Adrenal gland (tissue), 12 donors: ENCODE measurements around the gene PALB2. TPM values are rescaled to one million over a fixed set of nuclear protein-coding genes. Genes with fewer than 3 reads are reported as not detected.
A peak's percentile ranks its signal among the peaks of the same experiment; 100 is the strongest.

ENCODE experiments used
- DNase-seq, 7 donors: peaks; one replicate each; pipeline ENCODE4 v3.0.0-alpha.2; 2019 to 2020
- H3K27ac ChIP-seq, 5 donors: fragments of 200-600 bp; sonication (generic) in 4 of 5; 1 replicate in 3 of 5; 2 replicates in 2 of 5; pipeline versions ENCODE4 v1.5.1 to v1.8.0; 2016 to 2020; ENCODE audit warnings: mild to moderate bottlenecking in 1 of 5
- H3K27me3 ChIP-seq: fragments of 200-600 bp; 2 replicates; pipeline ENCODE4 v1.8.0; 2021
- H3K36me3 ChIP-seq, 2 donors: fragments of 200-600 bp; replicated peaks in 1 of 2; 1 replicate in 1 of 2; 2 replicates in 1 of 2; pipeline versions ENCODE4 v1.5.1 to v1.8.0; 2018 to 2022
- H3K4me1 ChIP-seq, 2 donors: fragments of 200-600 bp; replicated peaks in 1 of 2; 1 replicate in 1 of 2; 2 replicates in 1 of 2; pipeline versions ENCODE4 v1.5.1 to v1.8.0; 2018 to 2021
- H3K4me3 ChIP-seq, 4 donors: fragments of 200-600 bp; sonication (generic) in 3 of 4; one replicate each; pipeline ENCODE4 v1.5.1; 2016 to 2018
- H3K9me3 ChIP-seq, 3 donors: fragments of 200-600 bp; sonication (generic) in 1 of 3; replicated peaks in 1 of 3; 1 replicate in 2 of 3; 2 replicates in 1 of 3; pipeline versions ENCODE4 v1.5.1 to v1.8.0; 2016 to 2021
- POLR2A ChIP-seq, 2 donors: fragments of 450-650 bp; IDR thresholded peaks; one replicate each; pipeline ENCODE4 v1.6.1; 2017; ENCODE audit warnings: antibody characterized with exemption in 2 of 2, mild to moderate bottlenecking in 2 of 2, moderate library complexity in 1 of 2
- WGBS, 4 donors: extraction: QIAGEN DNeasy Blood & Tissue Kit in 2 of 4; methylation state at CpG; one replicate each; pipeline versions ENCODE4 v1.1.5 to v1.1.7; 2013 to 2017; 5-methylcytosine and 5-hydroxymethylcytosine counted together
- intact Hi-C, 2 donors: fragments of 100-400 bp; cut with DNase I; formaldehyde crosslinking; loops; one replicate each; pipeline versions ENCODE4 v1.14.1 to v1.15.0; 2022 to 2023
- polyA plus RNA-seq, 3 donors: library from polyadenylated mRNA; stranded (reverse); fragments of 200-250 nt in 2 of 3; fragments of 350-450 nt in 1 of 3; fragmentation: Illumina TruSeq in 1 of 3; extraction: RNeasy Lipid Tissue Mini Kit (QIAGEN cat#74804) in 1 of 3; gene quantifications; one replicate each; pipeline ENCODE4 v1.2.3, GENCODE V29; 2013 to 2014
- total RNA-seq, 9 donors: library from RNA; depleted of rRNA in 4 of 9; stranded (reverse); fragments of >200 nt in 4 of 9; fragments of 120-200 nt in 1 of 9; fragmentation: NEBNext Ultra II Directional in 1 of 9; extraction: Animal tissue kit (Norgen Biotek cat#: 25700) in 1 of 9; gene quantifications; one replicate each; pipeline versions ENCODE4 v1.1.0 to v1.2.4, GENCODE V29; 2013 to 2023
- TF ChIP-seq, protein P1 (sequence below), 6 experiments: fragments of 450-650 bp in 4 of 6; fragments of 200-600 bp in 2 of 6; sonication (generic) in 1 of 6; IDR thresholded peaks; 1 replicate in 5 of 6; 2 replicates in 1 of 6; pipeline versions ENCODE4 v1.5.1 to v1.8.0; 2016 to 2021; ENCODE audit warnings: antibody characterized with exemption in 6 of 6, mild to moderate bottlenecking in 2 of 6, moderate library complexity in 1 of 6
- donor health status: healthy with polysubstance abuse.
- donor health status: Bipolar disorder and iron deficiency.
- donor health status: DM: yes; HTN: yes; CAD: no.
- donor health status: DM: no; HTN: no; CAD: no.
- donor health status: DM: no; HTN: no; CAD: no.
- donor health status: DM: yes; HTN: yes; CAD: no.

Gene PALB2
- total and polyA plus RNA-seq, 12 donors: 2.8 to 16.4 (median 10.4) TPM

DNA sequence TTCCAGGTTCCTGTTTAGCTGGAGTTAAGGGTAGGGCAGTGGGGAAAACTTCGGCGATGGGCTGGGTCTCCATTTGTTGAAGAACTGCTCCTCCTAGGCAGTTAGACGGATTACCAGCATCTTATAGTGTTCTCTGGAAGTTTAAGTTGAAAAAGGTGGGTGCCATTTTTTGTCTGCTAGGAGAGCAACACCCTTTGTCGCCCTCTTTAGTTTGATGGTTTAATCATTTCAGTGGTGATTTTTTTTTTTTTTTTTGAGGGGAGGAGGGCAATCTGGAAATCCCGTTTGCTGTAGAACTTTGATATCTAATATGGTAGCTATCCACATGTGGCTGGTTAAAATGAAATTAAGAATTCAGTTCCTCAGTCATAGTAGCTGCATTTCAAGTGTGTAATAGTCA lies 79.5 kb downstream of the PALB2 start:
- Histone ChIP-seq H3K27ac (no peak overlapping the region), H3K9me3 (no peaks in the 10 kb centered on the region), H3K27me3 (no peaks in the 10 kb centered on the region), H3K4me1 (peaks cover 9 to 20% of the 10 kb centered on the region in 2 donors), H3K36me3 (peaks cover 0 to 73% of the 10 kb centered on the region in 2 donors), H3K4me3 (no peak overlapping the region)
- DNase-seq: no peak
- no peak for TF ChIP-seq POLR2A (IDR thresholded peaks at IDR 0.05)
- TF ChIP-seq, protein P1, sequence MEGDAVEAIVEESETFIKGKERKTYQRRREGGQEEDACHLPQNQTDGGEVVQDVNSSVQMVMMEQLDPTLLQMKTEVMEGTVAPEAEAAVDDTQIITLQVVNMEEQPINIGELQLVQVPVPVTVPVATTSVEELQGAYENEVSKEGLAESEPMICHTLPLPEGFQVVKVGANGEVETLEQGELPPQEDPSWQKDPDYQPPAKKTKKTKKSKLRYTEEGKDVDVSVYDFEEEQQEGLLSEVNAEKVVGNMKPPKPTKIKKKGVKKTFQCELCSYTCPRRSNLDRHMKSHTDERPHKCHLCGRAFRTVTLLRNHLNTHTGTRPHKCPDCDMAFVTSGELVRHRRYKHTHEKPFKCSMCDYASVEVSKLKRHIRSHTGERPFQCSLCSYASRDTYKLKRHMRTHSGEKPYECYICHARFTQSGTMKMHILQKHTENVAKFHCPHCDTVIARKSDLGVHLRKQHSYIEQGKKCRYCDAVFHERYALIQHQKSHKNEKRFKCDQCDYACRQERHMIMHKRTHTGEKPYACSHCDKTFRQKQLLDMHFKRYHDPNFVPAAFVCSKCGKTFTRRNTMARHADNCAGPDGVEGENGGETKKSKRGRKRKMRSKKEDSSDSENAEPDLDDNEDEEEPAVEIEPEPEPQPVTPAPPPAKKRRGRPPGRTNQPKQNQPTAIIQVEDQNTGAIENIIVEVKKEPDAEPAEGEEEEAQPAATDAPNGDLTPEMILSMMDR (IDR thresholded peaks at IDR 0.05): no peak
- WGBS, 4 donors: 76 to 89% (median 78%) methylated on average over 5 of the region's 5 CpGs
- intact Hi-C loops: no loop called here

DNA sequence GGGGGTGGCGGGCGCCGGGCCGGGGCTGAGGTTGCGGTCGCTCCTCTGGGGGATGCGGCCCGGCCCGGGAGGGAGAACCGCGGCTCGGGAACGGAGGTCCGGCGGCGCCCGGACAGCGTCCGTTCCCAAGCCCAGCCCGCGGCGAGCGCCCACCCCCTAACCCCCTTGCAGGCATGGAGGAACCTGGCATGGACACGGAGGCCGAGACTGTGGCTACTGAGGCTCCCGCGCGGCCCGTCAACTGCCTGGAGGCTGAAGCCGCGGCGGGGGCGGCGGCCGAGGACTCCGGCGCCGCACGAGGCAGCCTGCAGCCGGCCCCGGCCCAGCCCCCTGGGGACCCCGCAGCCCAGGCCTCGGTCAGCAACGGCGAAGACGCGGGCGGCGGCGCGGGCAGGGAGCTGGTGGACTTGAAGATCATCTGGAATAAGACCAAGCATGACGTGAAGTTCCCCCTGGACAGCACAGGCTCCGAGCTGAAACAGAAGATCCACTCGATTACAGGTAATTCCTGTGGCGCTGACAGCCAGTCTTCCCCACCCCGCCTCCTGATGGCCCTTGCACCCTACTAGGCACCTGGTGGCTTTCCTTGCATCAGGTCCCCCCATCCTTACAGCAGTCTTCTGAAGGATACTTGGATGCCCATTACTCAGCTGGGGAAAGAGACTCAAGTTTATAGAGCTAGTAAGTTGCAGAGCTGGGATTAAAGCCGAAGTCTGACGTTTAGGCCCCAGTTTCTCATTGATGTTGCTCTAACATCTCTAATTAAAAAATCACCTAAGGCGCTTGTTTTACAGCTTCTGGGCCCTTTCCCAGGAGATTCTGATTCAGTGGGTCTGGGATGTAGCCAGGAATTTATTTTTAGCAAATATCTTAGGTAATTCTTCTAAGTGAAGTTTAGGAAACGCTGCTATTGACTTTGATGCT lies 83.1 kb downstream of the PALB2 start:
- peak in 1 of 2 donors; percentile 21 for TF ChIP-seq POLR2A (IDR thresholded peaks at IDR 0.05)
- TF ChIP-seq, protein P1 (IDR thresholded peaks at IDR 0.05): no peak
- Histone ChIP-seq H3K9me3 (no peaks in the 10 kb centered on the region), H3K4me1 (peaks cover 9 to 32% of the 10 kb centered on the region in 2 donors), H3K4me3 (peak overlapping the region; percentile 25 to 83 (median 73)), H3K27ac (peak overlapping the region; percentile 65 to 95 (median 85)), H3K36me3 (peaks cover 0 to 38% of the 10 kb centered on the region in 2 donors), H3K27me3 (no peaks in the 10 kb centered on the region)
- DNase-seq: peak in 5 of 7 donors; percentile 38 to 72 (median 52)
- intact Hi-C loops: loop anchor here in 1 of 2 donors (10.0 kb wide), 1 partner anchor 53 kb away; no protein-coding TSS in a partner anchor
- WGBS, 4 donors: 1 to 9% (median 4%) methylated on average over 3 to 60 of the region's 60 CpGs

DNA sequence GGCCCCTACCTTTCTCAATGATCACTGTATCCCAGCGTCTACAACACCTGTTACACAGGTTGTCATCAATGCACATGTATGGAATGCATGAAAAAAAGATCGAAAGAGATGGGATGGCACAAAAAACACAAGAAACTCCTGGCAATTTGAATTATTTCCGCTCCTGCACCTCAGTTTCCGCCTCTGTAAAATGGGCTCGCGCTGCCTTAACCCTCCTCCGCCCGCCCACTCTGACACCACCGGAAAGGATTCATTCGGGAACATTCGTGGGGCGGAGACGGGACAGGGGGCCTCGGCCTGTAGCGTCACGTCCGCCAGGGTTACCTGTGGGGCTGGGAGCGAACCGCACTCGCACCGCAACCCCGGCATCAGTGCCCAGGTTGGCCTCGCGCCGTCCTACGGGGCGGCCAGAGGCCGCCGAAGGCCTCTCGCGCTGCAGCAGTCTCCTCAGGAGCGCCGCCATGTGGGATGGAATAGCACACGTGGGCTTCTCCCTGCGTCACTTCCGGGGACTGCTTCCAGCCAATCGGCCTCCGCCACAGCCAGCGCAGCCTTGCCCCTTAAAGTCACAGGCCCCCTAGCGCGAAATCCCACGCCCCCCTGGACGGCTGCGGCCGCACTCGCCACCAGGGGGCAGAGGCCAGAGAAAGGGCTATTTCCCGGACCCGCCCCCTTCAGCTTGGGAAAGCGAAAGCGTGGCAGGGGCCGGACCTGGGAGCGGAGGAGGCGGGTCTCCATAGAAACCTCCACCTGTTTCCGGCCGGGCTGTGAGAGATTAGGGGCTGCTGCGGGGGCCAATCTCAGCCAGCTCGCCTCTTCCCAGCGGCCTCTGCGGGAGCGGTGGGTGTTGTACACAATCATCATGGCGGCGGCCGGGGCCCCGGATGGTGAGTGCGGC lies 84.0 kb downstream of the PALB2 start, which contains the start of the genes EARS2 and UBFD1:
Gene EARS2, minus strand, starts transcription at position 470 of the 898 bp plus-strand sequence. Its CDS starts 7 bp downstream, at position 463.
Gene UBFD1, plus strand, starts transcription at position 847 of the 898 bp plus-strand sequence. Its CDS starts 16 bp downstream, at position 863.
- WGBS, 4 donors: 2 to 11% (median 3%) methylated on average over 8 to 65 of the region's 65 CpGs
- peak; percentile 99 for DNase-seq
- TF ChIP-seq, protein P1 (IDR thresholded peaks at IDR 0.05): peak; percentile 90 to 98 (median 96)
- peak in 1 of 2 donors; percentile 63 for TF ChIP-seq POLR2A (IDR thresholded peaks at IDR 0.05)
- Histone ChIP-seq H3K4me3 (peak within 1 kb of the TSS; percentile 70 to 83 (median 76)), H3K4me1 (peaks cover 9 to 32% of the 10 kb centered on the region in 2 donors), H3K27me3 (no peaks in the 10 kb centered on the region), H3K27ac (peak within 1 kb of the TSS; percentile 65 to 95 (median 85)), H3K36me3 (peaks cover 0 to 36% of the 10 kb centered on the region in 2 donors), H3K9me3 (no peaks in the 10 kb centered on the region)
- intact Hi-C loops: loop anchor here in 1 of 2 donors (10.0 kb wide), 1 partner anchor 52 kb away; no protein-coding TSS in a partner anchor
